GM10266 (cell line): ENCODE results near the gene GNL3.

Experiments used
- DNase-seq: peaks from one replicate; pipeline ENCODE4 v3.0.0; 2012; ENCODE audit errors: extremely low spot score
- TF ChIP-seq, protein P1 (sequence below): IDR thresholded peaks from 2 replicates; pipeline ENCODE4 v1.5.1; 2012; ENCODE audit warnings: mild to moderate bottlenecking, low read depth; ENCODE audit not compliant: control insufficient read depth, insufficient read depth; ENCODE audit errors: missing control alignments

Gene GNL3

DNA sequence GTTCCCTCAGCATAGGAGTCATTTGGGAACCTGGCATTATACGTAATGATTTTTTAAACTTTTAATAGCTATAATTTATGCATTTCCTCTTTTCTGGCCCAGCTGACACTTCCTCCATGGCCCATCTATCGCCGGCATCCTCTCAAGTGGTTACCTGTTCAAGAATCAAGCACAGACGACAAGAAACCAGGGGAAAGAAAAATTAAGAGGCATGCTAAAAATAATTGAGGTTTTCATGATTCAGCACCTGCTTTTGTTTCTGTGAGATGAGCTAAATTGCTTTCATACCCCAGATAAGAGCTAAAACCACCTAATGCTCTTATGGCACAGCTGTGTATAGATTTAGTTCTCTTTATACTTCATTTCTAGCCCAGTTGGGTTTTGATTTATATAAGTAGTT, 21.8 kb downstream of the GNL3 start:
- TF ChIP-seq, protein P1, sequence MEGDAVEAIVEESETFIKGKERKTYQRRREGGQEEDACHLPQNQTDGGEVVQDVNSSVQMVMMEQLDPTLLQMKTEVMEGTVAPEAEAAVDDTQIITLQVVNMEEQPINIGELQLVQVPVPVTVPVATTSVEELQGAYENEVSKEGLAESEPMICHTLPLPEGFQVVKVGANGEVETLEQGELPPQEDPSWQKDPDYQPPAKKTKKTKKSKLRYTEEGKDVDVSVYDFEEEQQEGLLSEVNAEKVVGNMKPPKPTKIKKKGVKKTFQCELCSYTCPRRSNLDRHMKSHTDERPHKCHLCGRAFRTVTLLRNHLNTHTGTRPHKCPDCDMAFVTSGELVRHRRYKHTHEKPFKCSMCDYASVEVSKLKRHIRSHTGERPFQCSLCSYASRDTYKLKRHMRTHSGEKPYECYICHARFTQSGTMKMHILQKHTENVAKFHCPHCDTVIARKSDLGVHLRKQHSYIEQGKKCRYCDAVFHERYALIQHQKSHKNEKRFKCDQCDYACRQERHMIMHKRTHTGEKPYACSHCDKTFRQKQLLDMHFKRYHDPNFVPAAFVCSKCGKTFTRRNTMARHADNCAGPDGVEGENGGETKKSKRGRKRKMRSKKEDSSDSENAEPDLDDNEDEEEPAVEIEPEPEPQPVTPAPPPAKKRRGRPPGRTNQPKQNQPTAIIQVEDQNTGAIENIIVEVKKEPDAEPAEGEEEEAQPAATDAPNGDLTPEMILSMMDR = no peak
- peak; percentile 63 for DNase-seq

DNA sequence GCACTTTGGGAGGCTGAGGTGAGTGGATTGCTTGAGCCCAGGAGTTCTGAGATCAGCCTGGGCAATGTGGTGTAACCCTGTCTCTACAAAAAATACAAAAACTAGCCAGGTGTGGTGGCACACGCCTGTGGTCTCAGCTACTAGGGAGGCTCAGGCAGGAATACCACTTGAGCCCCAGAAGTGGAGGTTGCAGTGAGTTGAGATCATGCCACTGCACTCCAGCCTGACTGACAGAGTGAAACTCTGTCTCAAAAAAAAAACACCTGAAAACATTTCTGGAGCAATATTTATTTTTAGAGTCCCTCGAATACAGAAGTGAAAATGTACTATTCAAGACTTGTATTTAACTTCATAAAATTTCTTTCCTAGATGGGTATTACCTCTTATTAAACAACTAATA, 24.7 kb downstream of the GNL3 start:
- DNase-seq = peak; percentile 40
- TF ChIP-seq, protein P1 = no peak

DNA sequence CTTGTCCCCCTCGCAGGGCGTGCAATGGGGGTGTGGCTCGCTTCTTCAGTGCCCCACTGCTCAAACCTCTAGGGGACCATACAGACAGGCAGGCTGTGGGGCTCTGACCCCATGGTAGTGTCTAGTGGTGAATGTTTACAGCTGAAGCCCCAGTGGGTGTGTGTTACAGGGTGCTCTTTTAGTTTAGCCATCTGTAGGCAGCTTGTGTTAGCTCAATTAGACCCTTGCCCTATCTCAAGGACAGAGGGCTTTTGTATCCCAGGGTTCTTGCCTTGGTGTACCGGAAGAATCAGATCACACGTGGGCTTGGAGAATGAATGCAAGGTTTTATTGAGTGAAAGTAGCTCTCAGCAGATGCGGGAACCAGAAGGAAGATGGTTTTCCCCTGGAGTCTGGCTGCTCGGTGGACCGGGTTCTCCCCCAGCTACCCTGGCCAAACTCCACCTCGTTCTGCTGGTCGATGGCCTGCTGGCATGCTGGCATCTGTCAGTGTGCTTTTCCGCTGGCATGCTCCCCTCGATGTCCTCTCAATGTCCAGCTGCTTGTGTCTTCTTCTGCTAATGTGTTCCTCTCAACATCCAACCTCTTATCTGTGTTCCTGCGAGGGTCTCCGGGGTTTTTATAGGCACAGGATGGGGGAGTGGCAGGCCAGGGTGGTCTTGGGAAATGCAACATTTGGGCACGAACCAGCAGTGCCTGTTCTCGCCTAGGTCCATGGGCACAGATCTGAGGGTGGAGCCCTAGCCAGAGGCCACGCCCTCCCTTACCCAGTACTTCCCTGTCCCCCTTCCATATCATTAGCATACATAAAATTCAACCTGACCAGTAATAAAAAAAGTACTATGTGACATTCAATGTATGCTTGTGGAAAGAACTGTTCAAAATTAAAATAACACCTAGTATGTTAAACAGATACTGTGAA, 26.7 kb downstream of the GNL3 start:
- DNase-seq = no peak
- TF ChIP-seq, protein P1 = no peak

DNA sequence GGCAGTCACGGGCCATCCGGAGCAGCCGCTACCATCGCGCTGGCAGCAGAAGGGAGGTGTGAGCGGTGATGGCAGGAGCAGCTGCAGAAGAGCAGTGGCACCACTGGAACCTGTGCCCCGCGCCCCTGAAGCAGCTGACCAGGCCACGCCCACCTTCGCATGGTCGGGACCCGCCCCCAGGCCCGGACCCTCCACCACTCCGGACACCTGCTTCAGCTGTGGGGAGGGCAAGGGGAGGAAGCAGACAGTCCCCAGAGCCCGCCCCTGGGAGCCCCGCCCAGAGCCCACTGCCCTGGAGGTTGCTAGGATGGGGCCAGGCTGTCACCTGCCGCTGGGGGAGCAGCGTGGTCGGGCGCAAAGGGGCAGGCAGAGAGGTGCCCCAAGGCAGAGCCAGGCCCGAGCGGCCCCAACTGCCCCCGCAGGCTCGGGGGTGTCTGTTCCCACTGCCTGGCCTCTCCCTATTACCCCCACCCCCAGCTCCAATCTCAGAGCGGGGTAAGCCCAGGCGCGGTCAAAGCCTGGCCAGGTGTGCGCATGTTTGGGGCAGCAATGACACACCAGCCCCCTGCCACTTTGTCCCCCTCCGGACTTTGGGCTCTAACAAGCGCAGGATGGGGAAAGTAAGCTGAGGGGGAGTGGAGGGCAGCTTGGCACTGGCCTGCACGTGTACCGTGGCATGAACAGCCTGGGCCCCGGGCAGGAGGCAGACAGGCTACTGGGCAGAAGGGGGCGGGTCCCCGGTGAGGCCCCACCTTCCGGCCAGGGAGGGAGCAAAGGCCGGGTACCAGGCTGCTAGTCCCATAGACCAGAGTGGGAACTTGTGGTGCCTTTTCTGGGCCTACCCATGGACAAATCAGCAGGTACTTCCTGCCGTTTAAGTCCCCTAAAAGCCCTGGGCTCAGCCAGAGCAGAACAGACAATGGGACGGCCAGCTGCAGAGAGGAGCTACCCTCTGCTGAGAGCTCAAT, 28.8 kb downstream of the GNL3 start:
- TF ChIP-seq, protein P1 = no peak
- DNase-seq = no peak

DNA sequence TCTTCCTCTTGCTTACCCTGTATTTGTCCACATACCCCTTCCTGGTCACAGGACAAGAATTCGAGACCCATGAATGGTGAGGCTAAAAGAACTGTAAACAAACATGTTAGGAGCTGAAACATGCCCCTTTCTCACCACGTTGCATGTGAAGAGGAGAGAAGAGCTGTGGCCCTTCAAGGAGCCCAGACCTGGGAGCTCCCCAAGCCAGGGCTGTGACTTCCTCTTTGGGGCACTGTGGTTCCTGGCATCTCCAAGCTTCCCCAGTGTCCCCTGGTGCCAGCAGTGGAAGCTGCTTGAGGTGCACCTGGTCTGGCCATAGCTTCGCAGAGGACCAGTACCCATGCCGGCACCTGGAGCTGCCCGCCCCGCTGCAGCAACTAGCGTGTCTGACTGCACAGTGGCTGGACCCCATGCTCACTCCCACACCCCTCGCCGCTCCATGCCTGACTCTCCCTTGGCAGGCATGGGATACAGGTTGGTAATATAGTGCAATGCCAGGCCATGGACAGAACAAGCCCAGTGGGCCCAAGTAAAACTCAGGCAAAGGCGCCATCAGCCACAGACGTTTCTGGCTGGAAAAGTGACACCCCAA, 30.0 kb downstream of the GNL3 start:
- TF ChIP-seq, protein P1 = no peak
- no peak for DNase-seq

DNA sequence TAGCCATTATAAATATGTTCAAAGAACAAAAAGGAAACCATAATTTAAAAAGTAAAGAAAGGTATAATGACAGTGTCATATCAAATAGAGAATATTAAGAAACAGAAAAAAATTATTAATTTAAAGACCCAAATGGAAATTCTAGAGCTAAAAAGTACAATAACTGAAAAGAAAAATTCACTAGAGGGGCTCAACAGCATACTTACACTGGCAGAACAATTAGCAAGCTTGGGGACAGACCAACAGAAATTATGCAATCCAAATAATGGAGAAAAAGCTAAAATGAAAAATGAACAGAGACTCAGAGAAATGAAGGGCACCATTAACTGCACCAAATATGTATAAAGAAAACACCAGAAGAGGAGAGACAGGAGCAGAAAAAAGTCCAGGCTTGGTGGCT, 33.8 kb downstream of the GNL3 start:
- TF ChIP-seq, protein P1 = no peak
- no peak for DNase-seq
